Fibroblast of lung (primary cell): ENCODE results near the gene DTL. TPM values are rescaled to one million over a fixed set of nuclear protein-coding genes. Genes with fewer than 3 reads are reported as not detected.

ENCODE experiments used
- DNase-seq, 2 donors: peaks; one replicate each; pipeline versions ENCODE4 v3.0.0 to v3.0.0-alpha.2; 2010; ENCODE audit warnings: low read depth in 2 of 2
- H2AFZ ChIP-seq: 2 replicates; pipeline ENCODE4 v1.5.1; 2012; ENCODE audit warnings: low read length, control low read depth, inconsistent platforms
- H3K27ac ChIP-seq: 2 replicates; pipeline ENCODE4 v1.5.1; 2011; ENCODE audit warnings: low read length, control low read depth; ENCODE audit not compliant: insufficient read depth
- H3K27me3 ChIP-seq: 2 replicates; pipeline ENCODE4 v1.5.1; 2011; ENCODE audit warnings: mild to moderate bottlenecking, low read length; ENCODE audit not compliant: control insufficient read depth, insufficient read depth
- H3K36me3 ChIP-seq: 2 replicates; pipeline ENCODE4 v1.5.1; 2011; ENCODE audit warnings: low read length; ENCODE audit not compliant: control insufficient read depth, insufficient read depth
- H3K4me1 ChIP-seq: 2 replicates; pipeline ENCODE4 v1.5.1; 2011; ENCODE audit warnings: low read length; ENCODE audit not compliant: control insufficient read depth, insufficient read depth; ENCODE audit errors: extremely low read depth
- H3K4me2 ChIP-seq: 2 replicates; pipeline ENCODE4 v1.5.1; 2011; ENCODE audit warnings: low read length, control low read depth; ENCODE audit not compliant: insufficient read depth; ENCODE audit errors: extremely low read depth
- H3K4me3 ChIP-seq, 4 experiments: fragments of 200-600 bp in 1 of 4; sonication (generic) in 1 of 4; replicated peaks in 1 of 4; 2 replicates each; pipeline ENCODE4 v1.5.1; 2011 to 2016; ENCODE audit warnings: low read length in 4 of 4, low read depth in 3 of 4, mild to moderate bottlenecking in 3 of 4, control low read depth in 2 of 4, inconsistent platforms in 1 of 4, mixed read lengths in 1 of 4; ENCODE audit not compliant: insufficient read depth in 1 of 4; ENCODE audit errors: control extremely low read depth in 1 of 4
- H3K79me2 ChIP-seq: 2 replicates; pipeline ENCODE4 v1.5.1; 2012; ENCODE audit warnings: mild to moderate bottlenecking, low read length, inconsistent platforms; ENCODE audit not compliant: control insufficient read depth, insufficient read depth
- H3K9ac ChIP-seq: 2 replicates; pipeline ENCODE4 v1.5.1; 2011; ENCODE audit warnings: mild to moderate bottlenecking, low read length, control low read depth; ENCODE audit not compliant: insufficient read depth
- H3K9me3 ChIP-seq: 2 replicates; pipeline ENCODE4 v1.5.1; 2012; ENCODE audit warnings: low read depth, low read length; ENCODE audit not compliant: control insufficient read depth, insufficient read depth
- H4K20me1 ChIP-seq: 2 replicates; pipeline ENCODE4 v1.5.1; 2011; ENCODE audit warnings: low read length; ENCODE audit not compliant: control insufficient read depth, insufficient read depth; ENCODE audit errors: extremely low read depth
- CTCF ChIP-seq, 2 donors: IDR thresholded peaks in 1 of 2; conservative IDR thresholded peaks in 1 of 2; 1 replicate in 1 of 2; 2 replicates in 1 of 2; pipeline ENCODE4 v1.5.1; 2011 to 2012; ENCODE audit warnings: low read length in 2 of 2, control low read depth in 1 of 2, inconsistent platforms in 1 of 2, low read depth in 1 of 2, mild to moderate bottlenecking in 1 of 2
- EZH2 ChIP-seq: IDR thresholded peaks from 2 replicates; pipeline ENCODE4 v1.5.1; 2012; ENCODE audit warnings: low read length, control low read depth, mild to moderate bottlenecking; ENCODE audit errors: missing control alignments
- polyA plus RNA-seq, 2 donors: library from polyadenylated mRNA; depleted of rRNA in 1 of 2; stranded (reverse) in 1 of 2; unstranded in 1 of 2; fragments of >200 nt; gene quantifications; 2 replicates each; pipeline ENCODE4 v1.2.1, GENCODE V29; 2011 to 2012; ENCODE audit warnings: missing spikeins in 1 of 2
- total RNA-seq: library from RNA; depleted of rRNA; stranded (reverse); fragments of >200 nt; gene quantifications from 2 replicates; pipeline ENCODE4 v1.2.1, GENCODE V29; 2014

Gene DTL
- total and polyA plus RNA-seq, 2 donors (not counting 1 experiment from before 2014, with no cell fraction given) = 2.8 to 8.7 TPM

- DNase-seq = no peak
- no peak for TF ChIP-seq CTCF (conservative IDR thresholded peaks at IDR 0.05 in 1 of 2, IDR thresholded peaks at IDR 0.05 in 1 of 2; ENCODE audit: low read depth in 1 of 2, low read length in 2 of 2)
- no peak for TF ChIP-seq EZH2
- no peaks in the 10 kb centered on the region for H3K79me2 ChIP-seq
- H3K27ac ChIP-seq = no peak overlapping the region
- no peak overlapping the region for H3K9ac ChIP-seq
- no peaks in the 10 kb centered on the region for H4K20me1 ChIP-seq
- no peaks in the 10 kb centered on the region for H3K4me1 ChIP-seq
- H3K4me2 ChIP-seq = no peak overlapping the region
- H2AFZ ChIP-seq = no peak overlapping the region
- H3K4me3 ChIP-seq = no peak overlapping the region
- H3K36me3 ChIP-seq = no peaks in the 10 kb centered on the region
- H3K9me3 ChIP-seq = no peaks in the 10 kb centered on the region
- no peaks in the 10 kb centered on the region for H3K27me3 ChIP-seq
These were observed 86.2 kb downstream of the DTL start for GRCh38 chr1:212121779-212122178.

DNA sequence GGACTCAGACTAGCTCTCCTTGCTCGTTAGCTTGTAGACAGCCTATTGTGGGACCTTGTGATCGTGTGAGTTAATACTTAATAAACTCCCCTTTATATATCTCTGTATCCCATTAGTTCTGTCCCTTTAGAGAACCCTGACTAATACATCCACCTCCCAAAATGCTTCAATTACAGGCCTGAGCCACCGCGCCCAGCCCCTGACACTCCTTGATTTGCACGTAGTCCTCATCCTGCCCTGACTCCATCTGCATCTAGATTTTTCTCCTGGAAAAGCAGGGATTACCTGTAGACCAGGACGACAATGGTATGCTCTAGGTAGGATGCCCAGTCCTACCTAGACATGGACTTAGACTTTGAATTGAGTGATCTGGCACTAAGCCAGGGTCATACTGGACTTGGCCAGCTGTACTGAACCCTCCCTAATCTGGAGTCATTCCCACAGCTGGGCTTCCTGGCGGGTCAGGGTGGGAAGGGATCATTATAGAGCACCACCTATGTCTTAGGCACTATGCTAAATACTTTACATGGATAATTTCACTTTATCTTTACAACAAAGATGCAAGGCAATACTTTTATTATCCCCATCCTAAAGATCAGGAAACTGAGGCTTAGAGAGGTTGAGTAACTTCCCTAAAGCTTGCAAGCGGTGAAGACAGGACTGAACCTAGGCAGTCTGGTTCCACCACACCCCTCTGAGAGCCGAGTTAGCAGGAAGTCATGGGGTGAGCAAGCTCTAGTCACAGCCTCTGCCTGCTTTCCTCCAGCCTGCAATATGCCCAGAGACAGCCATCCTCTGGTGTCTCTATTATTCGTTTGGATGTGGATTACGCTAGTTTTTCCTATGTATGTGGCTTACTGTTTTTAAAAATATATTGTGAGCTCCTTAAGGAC lies 89.4 kb downstream of the DTL start:
- H3K9ac ChIP-seq = no peak overlapping the region
- no peaks in the 10 kb centered on the region for H3K4me1 ChIP-seq
- no peaks in the 10 kb centered on the region for H4K20me1 ChIP-seq
- H3K27ac ChIP-seq = no peak overlapping the region
- no peaks in the 10 kb centered on the region for H3K79me2 ChIP-seq
- H3K4me3 ChIP-seq = no peak overlapping the region
- H3K36me3 ChIP-seq = no peaks in the 10 kb centered on the region
- no peak overlapping the region for H3K4me2 ChIP-seq
- H3K27me3 ChIP-seq = no peaks in the 10 kb centered on the region
- DNase-seq = no peak
- no peak overlapping the region for H2AFZ ChIP-seq
- no peak for TF ChIP-seq CTCF (conservative IDR thresholded peaks at IDR 0.05 in 1 of 2, IDR thresholded peaks at IDR 0.05 in 1 of 2; ENCODE audit: low read depth in 1 of 2, low read length in 2 of 2)
- TF ChIP-seq EZH2 = no peak
- H3K9me3 ChIP-seq = no peaks in the 10 kb centered on the region

DNA sequence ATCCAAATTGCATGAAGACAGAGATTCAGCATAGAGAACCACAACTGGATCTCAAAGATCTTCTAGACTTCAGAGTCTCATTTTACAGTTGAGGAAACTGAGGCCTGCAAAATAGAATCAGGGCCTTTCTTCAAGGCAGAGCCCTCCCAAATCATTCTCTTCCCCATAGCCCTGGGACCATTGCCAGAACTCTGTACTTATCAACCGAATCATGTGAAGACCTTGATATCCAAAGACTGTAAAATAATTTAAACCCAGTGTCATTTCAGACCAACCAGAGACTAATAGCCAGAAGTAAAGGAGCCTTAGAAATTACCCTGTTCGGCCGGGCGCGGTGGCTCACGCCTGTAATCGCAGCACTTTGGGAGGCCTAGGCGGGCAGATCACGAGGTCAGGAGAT lies 90.1 kb downstream of the DTL start:
- H4K20me1 ChIP-seq = no peaks in the 10 kb centered on the region
- no peak overlapping the region for H3K4me3 ChIP-seq
- no peak overlapping the region for H3K4me2 ChIP-seq
- no peaks in the 10 kb centered on the region for H3K4me1 ChIP-seq
- no peak overlapping the region for H3K27ac ChIP-seq
- H3K27me3 ChIP-seq = no peaks in the 10 kb centered on the region
- no peak overlapping the region for H3K9ac ChIP-seq
- no peak overlapping the region for H2AFZ ChIP-seq
- TF ChIP-seq EZH2 (no peak), CTCF (conservative IDR thresholded peaks at IDR 0.05 in 1 of 2, IDR thresholded peaks at IDR 0.05 in 1 of 2; ENCODE audit: low read depth in 1 of 2, low read length in 2 of 2) (no peak)
- H3K9me3 ChIP-seq = no peaks in the 10 kb centered on the region
- no peaks in the 10 kb centered on the region for H3K79me2 ChIP-seq
- no peak for DNase-seq
- no peaks in the 10 kb centered on the region for H3K36me3 ChIP-seq
